ENCODE data around the gene NAPSA. TPM values are rescaled to one million over a fixed set of nuclear protein-coding genes. Genes with fewer than 3 reads are reported as not detected.
A peak's percentile ranks its signal among the peaks of the same experiment; 100 is the strongest.

NAPSA gene
- total and polyA plus RNA-seq, 9 of the 15 experiments (the other 6 are each of a cell fraction or from before 2014, with no cell fraction given): 0.25 to 1.9 (median 0.69) TPM

GRCh38 chr19:50333737-50334617, 31.5 kb downstream of the NAPSA start:
- Histone ChIP-seq H3K79me2 (ENCODE audit: control insufficient read depth, insufficient read depth, low read length) (peaks cover 27% of the 10 kb centered on the region), H3K9ac (ENCODE audit: insufficient read depth in 1 of 2, low read depth in 2 of 2, low read length in 2 of 2) (peak overlapping the region; percentile 82 to 93), H3K27ac (ENCODE audit: extremely low read depth, low read depth, low read length) (peak overlapping the region; percentile 95), H3K4me2 (ENCODE audit: insufficient read depth, low read length) (peak overlapping the region; percentile 89), H3K9me1 (ENCODE audit: control insufficient read depth, insufficient read depth, low read length) (no peaks in the 10 kb centered on the region), H4K20me1 (replicated peaks; ENCODE audit: control insufficient read depth, insufficient read depth, low read length) (no peaks in the 10 kb centered on the region), H3K9me3 (replicated peaks; ENCODE audit: control insufficient read depth, insufficient read depth, low read depth, low read length) (no peaks in the 10 kb centered on the region), H3K4me1 (replicated peaks in 1 of 2; ENCODE audit: control insufficient read depth in 2 of 2, insufficient read depth in 2 of 2, low read length in 2 of 2) (peaks cover 38 to 55% of the 10 kb centered on the region in 2 experiments; a peak in 4 of 5 replicates), H3K4me3 (peak overlapping the region; percentile 41), H2AFZ (ENCODE audit: low read depth, low read length) (peak overlapping the region; percentile 94), H3K27me3 (ENCODE audit: control insufficient read depth in 2 of 2, insufficient read depth in 2 of 2, low read length in 2 of 2) (no peaks in the 10 kb centered on the region), H3K36me3 (ENCODE audit: control insufficient read depth, insufficient read depth, low read length) (no peaks in the 10 kb centered on the region; the same call in 2 of the 3 replicates)
- CTCF ChIA-PET (ENCODE audit: low intra/inter-chr PET ratio): interaction anchor here (0.5 kb wide), 1 partner anchor 215 kb away, joined by 3 read pairs; no protein-coding TSS in a partner anchor
- in situ Hi-C loops (cut with MboI) (loop anchor here (10.0 kb wide), 1 partner anchor 1219 kb away; the partner anchor contains the start of genes C19orf73, LIN7B and PPFIA3), intact Hi-C loops (cut with micrococcal nuclease) (no loop called here)
- DNase-seq (ENCODE audit: extremely low read depth in 1 of 4, low spot score in 3 of 4) (peak; percentile 90 to 99 (median 98)), FAIRE-seq (no peak), ATAC-seq (peak; percentile 3; the same call in 1 of the 3 replicates)
- POLR2A ChIA-PET: interaction anchor here (0.9 to 1.0 kb wide), 2 partner anchors 17 to 179 kb away, joined by 3 read pairs; no protein-coding TSS in a partner anchor
- TSS peak; percentile 48 for BruUV-seq (replicated peaks)
- WGBS (ENCODE audit: insufficient coverage, low coverage, missing lambda C conversion rate): 6% methylated on average over 47 of the region's 54 CpGs
- no peak for TF ChIP-seq PTRF (tag; IDR thresholded peaks at IDR 0.05)
- TF ChIP-seq E2F3 (CRISPR knock-in tag; IDR thresholded peaks at IDR 0.05): peak; percentile 87
- peak; percentile 82 for TF ChIP-seq ETV5 (CRISPR knock-in tag; IDR thresholded peaks at IDR 0.05; ENCODE audit: low read depth)
- TF ChIP-seq, protein P1, sequence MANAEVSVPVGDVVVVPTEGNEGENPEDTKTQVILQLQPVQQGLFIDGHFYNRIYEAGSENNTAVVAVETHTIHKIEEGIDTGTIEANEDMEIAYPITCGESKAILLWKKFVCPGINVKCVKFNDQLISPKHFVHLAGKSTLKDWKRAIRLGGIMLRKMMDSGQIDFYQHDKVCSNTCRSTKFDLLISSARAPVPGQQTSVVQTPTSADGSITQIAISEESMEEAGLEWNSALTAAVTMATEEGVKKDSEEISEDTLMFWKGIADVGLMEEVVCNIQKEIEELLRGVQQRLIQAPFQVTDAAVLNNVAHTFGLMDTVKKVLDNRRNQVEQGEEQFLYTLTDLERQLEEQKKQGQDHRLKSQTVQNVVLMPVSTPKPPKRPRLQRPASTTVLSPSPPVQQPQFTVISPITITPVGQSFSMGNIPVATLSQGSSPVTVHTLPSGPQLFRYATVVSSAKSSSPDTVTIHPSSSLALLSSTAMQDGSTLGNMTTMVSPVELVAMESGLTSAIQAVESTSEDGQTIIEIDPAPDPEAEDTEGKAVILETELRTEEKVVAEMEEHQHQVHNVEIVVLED (CRISPR knock-in tag; IDR thresholded peaks at IDR 0.05): peak; percentile 25; the same call in 1 of the 2 replicates
- TF ChIP-seq, protein P2, sequence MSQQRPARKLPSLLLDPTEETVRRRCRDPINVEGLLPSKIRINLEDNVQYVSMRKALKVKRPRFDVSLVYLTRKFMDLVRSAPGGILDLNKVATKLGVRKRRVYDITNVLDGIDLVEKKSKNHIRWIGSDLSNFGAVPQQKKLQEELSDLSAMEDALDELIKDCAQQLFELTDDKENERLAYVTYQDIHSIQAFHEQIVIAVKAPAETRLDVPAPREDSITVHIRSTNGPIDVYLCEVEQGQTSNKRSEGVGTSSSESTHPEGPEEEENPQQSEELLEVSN (IDR thresholded peaks at IDR 0.05; ENCODE audit: borderline replicate concordance in 1 of 2, extremely low read depth in 1 of 2, insufficient read depth in 1 of 2, insufficient read length in 1 of 2, low read depth in 1 of 2, low read length in 1 of 2, poor library complexity in 1 of 2, severe bottlenecking in 1 of 2): peak; percentile 99 to 100
- TF ChIP-seq HLTF (IDR thresholded peaks at IDR 0.05): 0 out of 2 replicates have a peak, but pooled peaks have one; percentile 46
- TF ChIP-seq TBP (optimal IDR thresholded peaks at IDR 0.05; ENCODE audit: low read depth, low read length): peak; percentile 44
- peak; percentile 98 for TF ChIP-seq MTA3 (IDR thresholded peaks at IDR 0.05; ENCODE audit: borderline replicate concordance)
- peak; percentile 67 to 71; a peak in 2 of 4 replicates for TF ChIP-seq MAZ (CRISPR knock-in tag; conservative IDR thresholded peaks at IDR 0.05 in 1 of 2, IDR thresholded peaks at IDR 0.05 in 1 of 2)
- TF ChIP-seq KDM5B (IDR thresholded peaks at IDR 0.05; ENCODE audit: insufficient replicate concordance, low read depth, low read length): peak; percentile 83
- no peak for TF ChIP-seq CBFA2T3 (IDR thresholded peaks at IDR 0.05)
- TF ChIP-seq KDM4B (IDR thresholded peaks at IDR 0.05; ENCODE audit: borderline replicate concordance in 2 of 2, low read depth in 1 of 2): no peak
- TF ChIP-seq TBL1XR1 (IDR thresholded peaks at IDR 0.05; ENCODE audit: low read length in 2 of 2): peak in 1 of 2 experiments; percentile 93; a peak in 2 of 4 replicates
- TF ChIP-seq ERF (CRISPR knock-in tag; IDR thresholded peaks at IDR 0.05): peak; percentile 94
- peak; percentile 90 for TF ChIP-seq ZBTB43 (CRISPR knock-in tag; IDR thresholded peaks at IDR 0.05)
- 0 out of 2 replicates have a peak, but pooled peaks have one; percentile 28 for TF ChIP-seq BHLHE40 (IDR thresholded peaks at IDR 0.05; ENCODE audit: low read length)

All from K562 (cell line).